GM19397 (cell line): ENCODE results near the gene ENPP1.

Experiments
- ATAC-seq: cut with Tn5 transposase; IDR thresholded peaks from one replicate; pipeline ENCODE4 v1.9.1; 2021; ENCODE audit warnings: mild to moderate bottlenecking, moderate library complexity; ENCODE audit not compliant: unreplicated experiment

ENPP1 gene

GRCh38 chr6:131807644-131808459 lies at the start of gene ENPP1:
ENPP1 (plus strand) TSS chr6:131808020; CDS start chr6:131808036, 16 bp downstream.
- ATAC-seq, result peak; percentile 69

- ATAC-seq, result no peak
Observed at GRCh38 chr6:131758920-131759319, 48.9 kb upstream of the ENPP1 start.

- ATAC-seq, result no peak
Observed at GRCh38 chr6:131761060-131761761, 46.6 kb upstream of the ENPP1 start.

GRCh38 chr6:131761762-131762067 lies 46.1 kb upstream of the ENPP1 start:
- no peak for ATAC-seq

GRCh38 chr6:131762984-131763383 lies 44.8 kb upstream of the ENPP1 start:
- no peak for ATAC-seq

- ATAC-seq, result no peak
Observed at GRCh38 chr6:131763749-131764148, 44.1 kb upstream of the ENPP1 start.

GRCh38 chr6:131764350-131764749 lies 43.5 kb upstream of the ENPP1 start:
- ATAC-seq, result no peak

GRCh38 chr6:131765081-131765803 lies 42.6 kb upstream of the ENPP1 start:
- ATAC-seq, result no peak

GRCh38 chr6:131765804-131766135 lies 42.0 kb upstream of the ENPP1 start:
- ATAC-seq, result no peak

GRCh38 chr6:131766631-131767030 lies 41.2 kb upstream of the ENPP1 start:
- ATAC-seq, result no peak

- ATAC-seq, result no peak
Observed at GRCh38 chr6:131768964-131769363, 38.9 kb upstream of the ENPP1 start.

- no peak for ATAC-seq
Observed at GRCh38 chr6:131769385-131770141, 38.3 kb upstream of the ENPP1 start.

GRCh38 chr6:131770776-131771175 lies 37.0 kb upstream of the ENPP1 start:
- no peak for ATAC-seq

- ATAC-seq, result no peak
Observed at GRCh38 chr6:131773284-131773950, 34.4 kb upstream of the ENPP1 start.

- no peak for ATAC-seq
Observed at GRCh38 chr6:131775886-131776285, 31.9 kb upstream of the ENPP1 start.

GRCh38 chr6:131776985-131777384 lies 30.8 kb upstream of the ENPP1 start:
- no peak for ATAC-seq

GRCh38 chr6:131778169-131778568 lies 29.7 kb upstream of the ENPP1 start:
- no peak for ATAC-seq

GRCh38 chr6:131779304-131779703 lies 28.5 kb upstream of the ENPP1 start:
- ATAC-seq, result no peak

- no peak for ATAC-seq
Observed at GRCh38 chr6:131780600-131780999, 27.2 kb upstream of the ENPP1 start.

GRCh38 chr6:131781687-131782086 lies 26.1 kb upstream of the ENPP1 start:
- no peak for ATAC-seq

- ATAC-seq, result no peak
Observed at GRCh38 chr6:131782764-131783163, 25.1 kb upstream of the ENPP1 start.
